Endothelial cell (in vitro differentiated cells): ENCODE data around the gene ZNF536. TPM values are rescaled to one million over a fixed set of nuclear protein-coding genes. Genes with fewer than 3 reads are reported as not detected.

Experiments
- DNase-seq: peaks from one replicate; pipeline ENCODE4 v3.0.0; 2021; ENCODE audit warnings: low spot score
- H3K27ac Mint-ChIP-seq: one replicate; pipeline ENCODE4 v1.8.0; 2021; ENCODE audit warnings: mixed read lengths, inconsistent platforms; ENCODE audit not compliant: unreplicated experiment
- H3K27me3 Mint-ChIP-seq: one replicate; pipeline ENCODE4 v1.8.0; 2021; ENCODE audit warnings: mild to moderate bottlenecking, moderate library complexity, mixed read lengths, inconsistent platforms; ENCODE audit not compliant: unreplicated experiment
- H3K36me3 Mint-ChIP-seq: one replicate; pipeline ENCODE4 v1.8.0; 2021; ENCODE audit warnings: mild to moderate bottlenecking, low read depth, mixed read lengths, inconsistent platforms; ENCODE audit not compliant: unreplicated experiment
- H3K4me1 Mint-ChIP-seq: one replicate; pipeline ENCODE4 v1.8.0; 2021; ENCODE audit warnings: mild to moderate bottlenecking, mixed read lengths, inconsistent platforms; ENCODE audit not compliant: unreplicated experiment
- H3K4me3 Mint-ChIP-seq: one replicate; pipeline ENCODE4 v1.8.0; 2021; ENCODE audit warnings: mild to moderate bottlenecking, mixed read lengths, inconsistent platforms; ENCODE audit not compliant: unreplicated experiment
- H3K9me3 Mint-ChIP-seq: one replicate; pipeline ENCODE4 v1.8.0; 2021; ENCODE audit warnings: mixed read lengths, inconsistent platforms; ENCODE audit not compliant: unreplicated experiment
- total RNA-seq: library from RNA; stranded (reverse); fragmentation: NEBNext Ultra II Directional; extraction: Animal tissue kit (Norgen Biotek cat#: 25700); gene quantifications from one replicate; pipeline ENCODE4 v1.2.1, GENCODE V29; 2021; ENCODE audit not compliant: unreplicated experiment
- TF ChIP-seq, protein P1 (sequence below): fragments of 200-600 bp; sonication (generic); IDR thresholded peaks from one replicate; pipeline ENCODE4 v1.5.0; 2021; ENCODE audit warnings: antibody characterized with exemption; ENCODE audit not compliant: unreplicated experiment

The ZNF536 gene
- total RNA-seq, 1 donor from 2014 or later: 0.33 TPM

DNA sequence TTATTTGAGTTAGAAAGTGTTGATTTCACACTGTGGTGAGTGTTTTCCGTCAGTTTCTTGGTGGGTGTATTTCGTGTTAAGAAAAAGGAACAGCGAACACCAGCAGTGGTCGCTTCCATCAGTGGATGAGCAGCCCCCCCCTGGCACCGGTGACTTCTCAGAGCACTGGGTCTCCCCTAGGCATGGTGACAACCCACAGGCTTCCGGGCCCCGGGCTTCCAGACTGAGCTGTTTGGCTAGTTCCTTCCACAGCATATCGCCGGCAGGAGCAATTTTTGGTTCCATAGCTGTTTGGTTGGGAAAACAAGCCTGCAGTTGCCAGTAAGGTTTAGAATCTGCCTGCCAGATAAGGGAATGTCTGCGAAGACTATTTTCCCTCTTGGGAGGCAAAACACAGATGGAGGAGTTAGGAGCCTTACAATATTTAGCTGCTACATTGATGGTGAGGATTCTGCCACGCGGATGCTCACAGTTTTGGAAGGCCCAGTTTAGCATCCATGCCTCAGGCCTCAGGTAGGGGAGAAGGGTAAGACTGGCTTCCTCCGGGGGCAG is 18.7 kb upstream of the ZNF536 start:
- H3K27me3 Mint-ChIP-seq: peaks cover 3% of the 10 kb centered on the region
- DNase-seq: no peak
- H3K9me3 Mint-ChIP-seq: no peaks in the 10 kb centered on the region
- TF ChIP-seq, protein P1, sequence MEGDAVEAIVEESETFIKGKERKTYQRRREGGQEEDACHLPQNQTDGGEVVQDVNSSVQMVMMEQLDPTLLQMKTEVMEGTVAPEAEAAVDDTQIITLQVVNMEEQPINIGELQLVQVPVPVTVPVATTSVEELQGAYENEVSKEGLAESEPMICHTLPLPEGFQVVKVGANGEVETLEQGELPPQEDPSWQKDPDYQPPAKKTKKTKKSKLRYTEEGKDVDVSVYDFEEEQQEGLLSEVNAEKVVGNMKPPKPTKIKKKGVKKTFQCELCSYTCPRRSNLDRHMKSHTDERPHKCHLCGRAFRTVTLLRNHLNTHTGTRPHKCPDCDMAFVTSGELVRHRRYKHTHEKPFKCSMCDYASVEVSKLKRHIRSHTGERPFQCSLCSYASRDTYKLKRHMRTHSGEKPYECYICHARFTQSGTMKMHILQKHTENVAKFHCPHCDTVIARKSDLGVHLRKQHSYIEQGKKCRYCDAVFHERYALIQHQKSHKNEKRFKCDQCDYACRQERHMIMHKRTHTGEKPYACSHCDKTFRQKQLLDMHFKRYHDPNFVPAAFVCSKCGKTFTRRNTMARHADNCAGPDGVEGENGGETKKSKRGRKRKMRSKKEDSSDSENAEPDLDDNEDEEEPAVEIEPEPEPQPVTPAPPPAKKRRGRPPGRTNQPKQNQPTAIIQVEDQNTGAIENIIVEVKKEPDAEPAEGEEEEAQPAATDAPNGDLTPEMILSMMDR: no peak
- no peaks in the 10 kb centered on the region for H3K36me3 Mint-ChIP-seq
- no peaks in the 10 kb centered on the region for H3K4me1 Mint-ChIP-seq
- H3K27ac Mint-ChIP-seq: no peak overlapping the region
- no peak overlapping the region for H3K4me3 Mint-ChIP-seq

DNA sequence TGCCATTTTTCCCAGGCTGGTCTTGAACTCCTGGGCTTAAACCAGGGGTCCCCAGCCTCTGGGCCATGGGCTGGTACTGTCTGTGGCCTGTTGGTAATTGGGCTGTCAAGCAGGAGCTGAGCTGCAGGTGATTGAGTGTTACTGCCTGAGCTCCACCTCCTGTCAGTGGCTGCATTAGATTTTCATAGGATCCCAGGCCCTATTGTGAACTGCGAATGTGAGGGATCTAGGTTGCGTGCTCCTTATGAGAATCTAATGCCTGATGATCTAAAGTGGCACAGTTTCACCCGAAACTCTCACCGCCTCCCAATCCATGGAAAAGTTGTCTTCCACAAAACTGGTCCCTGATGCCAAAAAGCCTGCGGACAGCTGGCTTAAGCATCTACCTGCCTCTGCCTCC is 16.6 kb upstream of the ZNF536 start:
- Mint-ChIP-seq H3K27ac (no peak overlapping the region), H3K4me3 (no peak overlapping the region), H3K27me3 (peaks cover 5% of the 10 kb centered on the region), H3K36me3 (no peaks in the 10 kb centered on the region), H3K9me3 (no peaks in the 10 kb centered on the region), H3K4me1 (peaks cover 5% of the 10 kb centered on the region)
- TF ChIP-seq, protein P1: no peak
- no peak for DNase-seq

DNA sequence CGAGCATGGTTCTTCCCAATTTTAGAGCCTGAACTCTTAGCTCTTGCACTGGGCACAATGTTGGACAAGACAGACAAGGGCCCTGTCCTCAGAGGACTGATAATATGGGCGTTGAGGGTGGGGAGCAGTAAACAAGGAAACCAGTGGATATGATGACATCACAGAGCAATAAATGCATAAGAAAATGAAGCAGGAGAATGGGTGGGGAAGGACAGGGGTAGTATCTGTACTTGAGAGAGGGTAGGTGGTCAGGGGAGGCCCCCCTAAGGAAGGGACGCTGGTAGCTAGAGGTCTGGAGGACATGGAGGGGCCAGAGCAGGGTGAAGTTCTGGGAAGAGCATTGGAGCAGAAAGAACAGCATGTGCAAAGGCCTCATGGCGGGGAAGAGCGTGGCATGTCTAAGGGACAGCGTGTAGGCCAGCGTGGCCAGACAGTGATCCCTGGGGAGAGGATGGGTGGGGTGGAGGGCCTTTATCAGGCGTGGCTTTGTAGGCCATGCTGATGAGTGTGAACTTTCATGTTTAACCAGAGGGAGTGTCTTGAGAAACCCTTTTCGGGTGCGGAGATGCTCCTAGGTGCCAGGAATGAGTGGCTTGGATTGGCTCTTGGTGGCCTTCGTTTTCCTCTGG is 15.1 kb upstream of the ZNF536 start:
- no peak for DNase-seq
- Mint-ChIP-seq H3K27me3 (peaks cover 3% of the 10 kb centered on the region), H3K4me1 (peaks cover 14% of the 10 kb centered on the region), H3K36me3 (no peaks in the 10 kb centered on the region), H3K4me3 (no peak overlapping the region), H3K27ac (no peak overlapping the region), H3K9me3 (no peaks in the 10 kb centered on the region)
- TF ChIP-seq, protein P1: no peak

DNA sequence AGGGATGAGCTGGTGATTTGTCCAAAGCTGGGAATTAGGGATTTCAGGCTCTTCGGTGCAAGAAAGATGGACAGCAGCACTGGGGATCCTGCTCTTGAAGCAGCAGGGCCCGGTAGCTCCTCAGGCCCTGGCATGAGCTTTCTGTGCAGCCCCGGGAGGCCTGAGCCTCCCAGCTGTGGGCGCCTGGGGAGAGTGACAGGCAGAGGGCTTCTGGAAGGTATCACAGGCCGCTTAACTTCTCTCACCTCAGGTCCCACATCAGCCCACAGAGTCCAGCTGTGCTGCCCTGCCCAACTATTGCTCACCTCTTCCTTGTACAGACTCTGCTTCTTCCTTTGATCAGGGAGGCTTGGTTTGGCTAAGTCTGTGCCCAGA is 14.6 kb upstream of the ZNF536 start:
- DNase-seq: no peak
- TF ChIP-seq, protein P1: no peak
- Mint-ChIP-seq H3K27ac (no peak overlapping the region), H3K4me3 (no peak overlapping the region), H3K27me3 (peaks cover 5% of the 10 kb centered on the region), H3K9me3 (no peaks in the 10 kb centered on the region), H3K4me1 (peaks cover 15% of the 10 kb centered on the region), H3K36me3 (no peaks in the 10 kb centered on the region)

DNA sequence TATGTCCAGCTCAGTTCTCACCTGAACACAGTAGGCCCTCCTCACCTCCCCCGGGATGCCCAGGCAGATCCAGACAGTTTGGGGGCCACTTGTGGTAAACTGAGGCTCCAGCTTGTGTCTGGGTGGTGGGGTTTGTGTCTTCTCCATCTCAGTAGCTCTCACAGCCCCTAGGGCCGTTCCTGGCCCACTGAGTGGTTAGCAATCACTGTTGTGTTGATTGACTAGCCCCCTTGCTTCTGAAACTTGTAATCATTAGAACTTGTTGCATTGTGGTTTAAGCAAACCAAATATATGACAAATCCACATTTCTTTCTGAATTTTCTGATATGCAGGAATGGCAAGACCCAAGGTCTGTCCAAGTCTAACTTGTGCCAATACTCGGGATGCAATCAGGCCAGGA is 13.9 kb upstream of the ZNF536 start:
- H3K4me3 Mint-ChIP-seq: no peak overlapping the region
- H3K4me1 Mint-ChIP-seq: peaks cover 16% of the 10 kb centered on the region
- DNase-seq: no peak
- H3K27ac Mint-ChIP-seq: no peak overlapping the region
- H3K27me3 Mint-ChIP-seq: peaks cover 6% of the 10 kb centered on the region
- no peaks in the 10 kb centered on the region for H3K9me3 Mint-ChIP-seq
- TF ChIP-seq, protein P1: no peak
- H3K36me3 Mint-ChIP-seq: no peaks in the 10 kb centered on the region
